Measurements from ENCODE around the gene HIPK2. TPM values are rescaled to one million over a fixed set of nuclear protein-coding genes. Genes with fewer than 3 reads are reported as not detected.

HIPK2 gene
- total and polyA plus RNA-seq, 2 donors (not counting 3 experiments of a cell fraction or from before 2014, with no cell fraction given) = 9.0 to 43.8 TPM

GRCh38 chr7:139752604-139753003, 25.2 kb downstream of the HIPK2 start:
- no peaks in the 10 kb centered on the region for H3K27me3 ChIP-seq (ENCODE audit: control insufficient read depth in 2 of 2, insufficient read depth in 2 of 2, low read length in 2 of 2)
- CTCF ChIA-PET = interaction anchor here (1.0 to 1.2 kb wide), 2 partner anchors 11 to 150 kb away, joined by 3 read pairs; no protein-coding TSS in a partner anchor
- no peak for FAIRE-seq
- no peak overlapping the region for H3K4me2 ChIP-seq (ENCODE audit: insufficient read depth, low read length)
- no peaks in the 10 kb centered on the region for H3K9me1 ChIP-seq (replicated peaks; ENCODE audit: control insufficient read depth, extremely low read depth, insufficient read depth, low read length)
- H2AFZ ChIP-seq (ENCODE audit: low read depth, low read length) = no peak overlapping the region
- no peak for TF ChIP-seq POLR2A (IDR thresholded peaks at IDR 0.05; ENCODE audit: low read depth, low read length)
- no peak for TF ChIP-seq EZH2 (IDR thresholded peaks at IDR 0.05; ENCODE audit: borderline replicate concordance, low read depth, low read length, severe bottlenecking)
- TF ChIP-seq GATA2 (IDR thresholded peaks at IDR 0.05; ENCODE audit: insufficient read depth, insufficient read length, low read depth, low read length) = no peak
- TF ChIP-seq MYC (IDR thresholded peaks at IDR 0.05; ENCODE audit: low read depth, low read length) = no peak
- TF ChIP-seq FOS (IDR thresholded peaks at IDR 0.05; ENCODE audit: borderline replicate concordance, insufficient read depth, low read length) = no peak
- TF ChIP-seq MAX (IDR thresholded peaks at IDR 0.05; ENCODE audit: insufficient read depth, insufficient read length) = no peak
- TF ChIP-seq POLR2AphosphoS5 (IDR thresholded peaks at IDR 0.05; ENCODE audit: insufficient read depth, low read depth, low read length) = no peak
- no peak for TF ChIP-seq CTCF (IDR thresholded peaks at IDR 0.05; ENCODE audit: extremely low read depth in 1 of 2, insufficient read depth in 1 of 2, low read depth in 1 of 2, low read length in 2 of 2)
- no peak for TF ChIP-seq JUN (IDR thresholded peaks at IDR 0.05; ENCODE audit: borderline replicate concordance, insufficient read depth, insufficient read length, low read depth)
- peaks cover 0 to 2% of the 10 kb centered on the region in 2 experiments for H3K36me3 ChIP-seq (ENCODE audit: control insufficient read depth in 2 of 2, extremely low read depth in 1 of 2, insufficient read depth in 2 of 2, low read length in 2 of 2)
- no peak overlapping the region for H3K27ac ChIP-seq (ENCODE audit: insufficient read depth, low read depth, low read length)
- DNase-seq (ENCODE audit: low read depth, low spot score) = no peak
- no peak overlapping the region for H3K9ac ChIP-seq (replicated peaks; ENCODE audit: extremely low read depth, insufficient read depth, low read length)
- H3K4me3 ChIP-seq (replicated peaks in 1 of 3; ENCODE audit: insufficient read depth in 1 of 3, low read depth in 1 of 3, low read length in 3 of 3) = no peak overlapping the region
- peaks cover 2% of the 10 kb centered on the region for H4K20me1 ChIP-seq (replicated peaks; ENCODE audit: control insufficient read depth, extremely low read depth, insufficient read depth, low read length)
- H3K79me2 ChIP-seq (ENCODE audit: control insufficient read depth, insufficient read depth, low read length) = peaks cover 96% of the 10 kb centered on the region
- H3K9me3 ChIP-seq (replicated peaks; ENCODE audit: control insufficient read depth, insufficient read depth, low read length) = no peaks in the 10 kb centered on the region
- no peaks in the 10 kb centered on the region for H3K4me1 ChIP-seq (ENCODE audit: control insufficient read depth, extremely low read depth, insufficient read depth, low read length)
- BruUV-seq (replicated peaks) = no TSS peak
- dilution Hi-C loops (cut with MboI; ENCODE audit: extremely low pct_ligation_motif_present, low sequenced_read_pairs) (no loop called here), intact Hi-C loops (cut with micrococcal nuclease) (no loop called here)
- POLR2A ChIA-PET = no interaction called here

All from endothelial cell of umbilical vein (primary cell).